ENCODE measurements around the gene ITGA4.

DNA sequence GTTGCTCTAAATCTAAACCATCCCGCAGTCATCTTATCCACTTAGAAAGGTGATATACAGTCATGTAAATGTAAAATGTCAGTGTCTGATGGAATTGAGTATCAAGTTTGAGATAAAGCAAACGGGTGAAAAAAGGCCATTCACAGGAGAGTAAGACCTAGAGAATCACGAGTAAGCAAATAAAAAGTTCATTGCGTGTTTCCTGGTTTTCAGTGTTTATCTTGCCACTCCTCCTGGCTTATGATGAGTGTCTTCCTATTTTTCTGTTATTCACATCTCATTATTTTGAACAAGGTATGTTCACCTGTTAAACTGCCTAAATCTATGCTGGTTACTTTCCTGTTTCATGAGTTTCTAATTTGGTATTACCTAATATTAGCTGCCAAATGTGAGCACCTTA is 68.8 kb downstream of the ITGA4 start:
- TF ChIP-seq, protein P1, sequence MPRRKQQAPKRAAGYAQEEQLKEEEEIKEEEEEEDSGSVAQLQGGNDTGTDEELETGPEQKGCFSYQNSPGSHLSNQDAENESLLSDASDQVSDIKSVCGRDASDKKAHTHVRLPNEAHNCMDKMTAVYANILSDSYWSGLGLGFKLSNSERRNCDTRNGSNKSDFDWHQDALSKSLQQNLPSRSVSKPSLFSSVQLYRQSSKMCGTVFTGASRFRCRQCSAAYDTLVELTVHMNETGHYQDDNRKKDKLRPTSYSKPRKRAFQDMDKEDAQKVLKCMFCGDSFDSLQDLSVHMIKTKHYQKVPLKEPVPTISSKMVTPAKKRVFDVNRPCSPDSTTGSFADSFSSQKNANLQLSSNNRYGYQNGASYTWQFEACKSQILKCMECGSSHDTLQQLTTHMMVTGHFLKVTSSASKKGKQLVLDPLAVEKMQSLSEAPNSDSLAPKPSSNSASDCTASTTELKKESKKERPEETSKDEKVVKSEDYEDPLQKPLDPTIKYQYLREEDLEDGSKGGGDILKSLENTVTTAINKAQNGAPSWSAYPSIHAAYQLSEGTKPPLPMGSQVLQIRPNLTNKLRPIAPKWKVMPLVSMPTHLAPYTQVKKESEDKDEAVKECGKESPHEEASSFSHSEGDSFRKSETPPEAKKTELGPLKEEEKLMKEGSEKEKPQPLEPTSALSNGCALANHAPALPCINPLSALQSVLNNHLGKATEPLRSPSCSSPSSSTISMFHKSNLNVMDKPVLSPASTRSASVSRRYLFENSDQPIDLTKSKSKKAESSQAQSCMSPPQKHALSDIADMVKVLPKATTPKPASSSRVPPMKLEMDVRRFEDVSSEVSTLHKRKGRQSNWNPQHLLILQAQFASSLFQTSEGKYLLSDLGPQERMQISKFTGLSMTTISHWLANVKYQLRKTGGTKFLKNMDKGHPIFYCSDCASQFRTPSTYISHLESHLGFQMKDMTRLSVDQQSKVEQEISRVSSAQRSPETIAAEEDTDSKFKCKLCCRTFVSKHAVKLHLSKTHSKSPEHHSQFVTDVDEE (CRISPR knock-in tag; IDR thresholded peaks at IDR 0.05): no peak
- no peak for TF ChIP-seq PPARA (CRISPR knock-in tag; IDR thresholded peaks at IDR 0.05; ENCODE audit: borderline replicate concordance)
- TF ChIP-seq ZNF565 (CRISPR knock-in tag; conservative IDR thresholded peaks at IDR 0.05; ENCODE audit: low read depth): no peak
- TF ChIP-seq, protein P2, sequence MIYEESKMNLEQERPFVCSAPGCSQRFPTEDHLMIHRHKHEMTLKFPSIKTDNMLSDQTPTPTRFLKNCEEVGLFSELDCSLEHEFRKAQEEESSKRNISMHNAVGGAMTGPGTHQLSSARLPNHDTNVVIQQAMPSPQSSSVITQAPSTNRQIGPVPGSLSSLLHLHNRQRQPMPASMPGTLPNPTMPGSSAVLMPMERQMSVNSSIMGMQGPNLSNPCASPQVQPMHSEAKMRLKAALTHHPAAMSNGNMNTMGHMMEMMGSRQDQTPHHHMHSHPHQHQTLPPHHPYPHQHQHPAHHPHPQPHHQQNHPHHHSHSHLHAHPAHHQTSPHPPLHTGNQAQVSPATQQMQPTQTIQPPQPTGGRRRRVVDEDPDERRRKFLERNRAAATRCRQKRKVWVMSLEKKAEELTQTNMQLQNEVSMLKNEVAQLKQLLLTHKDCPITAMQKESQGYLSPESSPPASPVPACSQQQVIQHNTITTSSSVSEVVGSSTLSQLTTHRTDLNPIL (CRISPR knock-in tag; IDR thresholded peaks at IDR 0.05; ENCODE audit: low read depth): no peak
- no peak for TF ChIP-seq RARB (CRISPR knock-in tag; IDR thresholded peaks at IDR 0.05)
- TF ChIP-seq OSR1 (CRISPR knock-in tag; IDR thresholded peaks at IDR 0.05): no peak
- no peak for TF ChIP-seq ZNF8 (CRISPR knock-in tag; IDR thresholded peaks at IDR 0.05)
- TF ChIP-seq ARNTL (CRISPR knock-in tag; IDR thresholded peaks at IDR 0.05; ENCODE audit: borderline replicate concordance, low read depth): no peak
